Esophagus muscularis mucosa (tissue), 4 donors: Measurements from ENCODE around the gene C10orf88. TPM values are rescaled to one million over a fixed set of nuclear protein-coding genes. Genes with fewer than 3 reads are reported as not detected.
"Not testable (repeated sequence)": the region's sequence is repeated elsewhere in the genome, so short reads cannot be mapped to it uniquely, and the experiment has no call there.

Source experiments
- DNase-seq: peaks from one replicate; pipeline ENCODE4 v3.0.0-alpha.2; 2017; ENCODE audit errors: extremely low spot score
- H3K27ac ChIP-seq, 4 donors: fragments of 200-600 bp; sonication (generic); replicated peaks in 1 of 4; 1 replicate in 3 of 4; 2 replicates in 1 of 4; pipeline ENCODE4 v1.5.1; 2016 to 2019; ENCODE audit warnings: mild to moderate bottlenecking in 1 of 4
- H3K27me3 ChIP-seq, 4 donors: fragments of 200-600 bp; sonication (generic); one replicate each; pipeline versions ENCODE4 v1.5.1 to v1.6.0; 2016 to 2019
- H3K36me3 ChIP-seq, 4 donors: fragments of 200-600 bp; sonication (generic); one replicate each; pipeline ENCODE4 v1.5.1; 2016 to 2019
- H3K4me1 ChIP-seq, 4 donors: fragments of 200-600 bp; sonication (generic); one replicate each; pipeline ENCODE4 v1.5.1; 2016 to 2019
- H3K4me3 ChIP-seq, 4 donors: fragments of 200-600 bp; sonication (generic); 1 replicate in 2 of 4; 2 replicates in 2 of 4; pipeline ENCODE4 v1.5.1; 2016 to 2019; ENCODE audit warnings: mild to moderate bottlenecking in 4 of 4, moderate library complexity in 1 of 4
- H3K9me3 ChIP-seq, 4 donors: fragments of 200-600 bp; sonication (generic); 1 replicate in 3 of 4; 2 replicates in 1 of 4; pipeline ENCODE4 v1.5.1; 2016 to 2019
- EP300 ChIP-seq: sonication (generic); formaldehyde crosslinking; IDR thresholded peaks from one replicate; pipeline ENCODE4 v1.6.1; 2017; ENCODE audit warnings: antibody characterized with exemption
- POLR2A ChIP-seq: fragments of 450-650 bp; IDR thresholded peaks from one replicate; pipeline ENCODE4 v1.6.1; 2017; ENCODE audit warnings: antibody characterized with exemption, moderate library complexity, mild to moderate bottlenecking, low read depth
- POLR2AphosphoS5 ChIP-seq, 2 donors: sonication (generic); formaldehyde crosslinking; IDR thresholded peaks; one replicate each; pipeline ENCODE4 v1.6.1; 2017; ENCODE audit warnings: antibody characterized with exemption in 2 of 2
- WGBS: methylation state at CpG from one replicate; pipeline ENCODE4 v1.1.5; 2018; 5-methylcytosine and 5-hydroxymethylcytosine counted together
- intact Hi-C: fragments of 100-400 bp; cut with DNase I; formaldehyde crosslinking; loops from one replicate; pipeline ENCODE4 v1.15.1; 2023
- total RNA-seq, 4 donors: library from RNA; depleted of rRNA; stranded (reverse); fragments of >200 nt; gene quantifications; one replicate each; pipeline versions ENCODE4 v1.1.0 to v1.2.1, GENCODE V29; 2016
- TF ChIP-seq, protein P1 (sequence below), 3 experiments: fragments of 200-600 bp in 2 of 3; fragments of 450-650 bp in 1 of 3; sonication (generic) in 2 of 3; IDR thresholded peaks; one replicate each; pipeline ENCODE4 v1.5.1; 2017 to 2019; ENCODE audit warnings: antibody characterized with exemption in 3 of 3, mild to moderate bottlenecking in 2 of 3, moderate library complexity in 1 of 3

C10orf88 gene
- total RNA-seq, 4 donors from 2014 or later, result 5.5 to 7.3 (median 5.9) TPM

DNA sequence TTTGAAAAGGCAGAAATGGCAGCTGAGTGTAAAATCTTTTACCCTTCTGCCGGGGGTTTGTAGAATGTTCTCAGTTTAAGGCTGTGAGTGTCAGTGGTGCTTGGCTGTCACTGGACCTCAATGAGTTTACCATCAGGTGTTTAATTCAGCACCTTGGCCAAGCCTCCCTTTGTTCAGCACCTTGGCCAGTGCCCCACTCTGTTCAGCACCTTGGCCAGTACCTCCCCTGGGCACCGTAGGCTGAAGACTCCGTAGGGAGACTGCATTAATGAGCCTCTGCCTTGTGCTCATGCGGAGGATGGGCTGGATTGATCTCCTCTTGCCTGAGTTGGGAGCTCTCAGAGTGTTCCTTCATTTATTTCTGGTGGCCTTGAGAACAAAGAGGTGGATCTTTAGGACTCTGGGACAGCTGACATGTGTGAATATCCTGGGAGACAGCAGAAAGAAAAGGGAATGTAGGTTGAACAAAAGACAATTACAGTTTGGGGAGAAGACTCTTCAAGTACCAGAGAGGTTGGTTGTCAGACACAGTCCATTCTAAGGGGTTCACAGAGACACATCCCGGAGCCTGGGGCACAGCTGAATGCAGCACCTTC, 42.0 kb downstream of the C10orf88 start:
- Histone ChIP-seq H3K27me3 (peaks cover 0 to 7% (median 0%) of the 10 kb centered on the region in 4 donors), H3K4me1 (no peaks in the 10 kb centered on the region), H3K27ac (no peak overlapping the region), H3K9me3 (no peaks in the 10 kb centered on the region), H3K4me3 (no peak overlapping the region), H3K36me3 (no peaks in the 10 kb centered on the region)
- TF ChIP-seq EP300, result no peak
- no peak for TF ChIP-seq POLR2AphosphoS5 (IDR thresholded peaks at IDR 0.05)
- no peak for TF ChIP-seq POLR2A
- TF ChIP-seq, protein P1, sequence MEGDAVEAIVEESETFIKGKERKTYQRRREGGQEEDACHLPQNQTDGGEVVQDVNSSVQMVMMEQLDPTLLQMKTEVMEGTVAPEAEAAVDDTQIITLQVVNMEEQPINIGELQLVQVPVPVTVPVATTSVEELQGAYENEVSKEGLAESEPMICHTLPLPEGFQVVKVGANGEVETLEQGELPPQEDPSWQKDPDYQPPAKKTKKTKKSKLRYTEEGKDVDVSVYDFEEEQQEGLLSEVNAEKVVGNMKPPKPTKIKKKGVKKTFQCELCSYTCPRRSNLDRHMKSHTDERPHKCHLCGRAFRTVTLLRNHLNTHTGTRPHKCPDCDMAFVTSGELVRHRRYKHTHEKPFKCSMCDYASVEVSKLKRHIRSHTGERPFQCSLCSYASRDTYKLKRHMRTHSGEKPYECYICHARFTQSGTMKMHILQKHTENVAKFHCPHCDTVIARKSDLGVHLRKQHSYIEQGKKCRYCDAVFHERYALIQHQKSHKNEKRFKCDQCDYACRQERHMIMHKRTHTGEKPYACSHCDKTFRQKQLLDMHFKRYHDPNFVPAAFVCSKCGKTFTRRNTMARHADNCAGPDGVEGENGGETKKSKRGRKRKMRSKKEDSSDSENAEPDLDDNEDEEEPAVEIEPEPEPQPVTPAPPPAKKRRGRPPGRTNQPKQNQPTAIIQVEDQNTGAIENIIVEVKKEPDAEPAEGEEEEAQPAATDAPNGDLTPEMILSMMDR (IDR thresholded peaks at IDR 0.05), result no peak
- WGBS, result 26% methylated on average over 5 of the region's 5 CpGs
- intact Hi-C loops, result no loop called here
- no peak for DNase-seq

DNA sequence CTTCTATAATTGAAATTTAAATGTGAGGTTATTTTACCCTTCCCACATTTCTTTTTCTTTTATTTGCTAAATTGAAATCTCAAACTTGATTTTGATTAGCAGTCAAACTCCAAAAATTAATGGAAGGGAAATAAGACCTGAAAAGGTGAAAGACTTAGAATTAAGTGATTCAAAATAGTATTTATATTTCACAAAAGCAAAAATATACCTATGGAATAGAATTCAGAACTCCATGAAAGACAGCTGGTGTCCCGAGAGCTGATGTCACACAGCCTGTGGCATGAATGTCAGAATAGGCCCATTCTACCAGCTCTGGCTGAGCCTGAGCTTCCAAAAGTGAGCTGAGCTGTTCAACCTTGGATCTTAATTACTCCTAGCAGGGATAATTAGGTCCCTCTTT, 43.7 kb downstream of the C10orf88 start, which contains the start of gene FAM24A:
Gene FAM24A (plus strand): TSS at position 301 of the 400 bp plus-strand sequence. CDS start 1,025 bp downstream, outside the sequence.
- no peaks in the 10 kb centered on the region for H3K9me3 ChIP-seq
- WGBS, result 53% methylated on average over 1 of the region's 1 CpG
- no peak within 1 kb of the TSS for H3K4me3 ChIP-seq
- TF ChIP-seq EP300, result no peak
- TF ChIP-seq POLR2A, result no peak
- TF ChIP-seq, protein P1 (IDR thresholded peaks at IDR 0.05), result no peak
- no peak for TF ChIP-seq POLR2AphosphoS5 (IDR thresholded peaks at IDR 0.05)
- no peak within 1 kb of the TSS for H3K27ac ChIP-seq
- intact Hi-C loops, result no loop called here
- H3K36me3 ChIP-seq, result no peaks in the 10 kb centered on the region
- no peak for DNase-seq
- peaks cover 0 to 7% (median 0%) of the 10 kb centered on the region in 4 donors for H3K27me3 ChIP-seq
- no peaks in the 10 kb centered on the region for H3K4me1 ChIP-seq

DNA sequence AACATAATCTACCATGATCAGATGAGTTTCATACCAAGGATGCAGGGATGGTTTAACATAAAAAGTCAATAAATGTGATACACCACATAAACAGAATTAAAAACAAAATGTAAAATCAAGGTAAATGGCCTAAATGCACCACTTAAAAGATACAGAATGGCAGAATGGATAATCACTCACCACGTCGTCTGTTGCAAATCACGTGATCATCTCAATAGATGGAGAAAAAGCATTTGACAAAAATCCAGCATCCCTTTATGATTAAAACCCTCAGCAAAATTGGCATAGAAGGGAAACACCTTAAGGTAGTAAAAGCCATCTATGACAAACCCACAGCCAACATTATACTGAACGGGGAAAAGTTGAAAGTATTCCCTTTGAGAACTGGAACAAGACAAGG, 50.2 kb downstream of the C10orf88 start:
- WGBS, result 74% methylated on average over 4 of the region's 4 CpGs
- H3K4me3 ChIP-seq, intact Hi-C loops: not testable (repeated sequence)

GRCh38 chr10:122894261-122894944, 59.6 kb downstream of the C10orf88 start:
- Histone ChIP-seq H3K27ac (no peak overlapping the region), H3K4me3 (no peak overlapping the region), H3K27me3 (peaks cover 0 to 4% (median 0%) of the 10 kb centered on the region in 4 donors), H3K9me3 (no peaks in the 10 kb centered on the region), H3K4me1 (no peaks in the 10 kb centered on the region), H3K36me3 (no peaks in the 10 kb centered on the region)
- TF ChIP-seq EP300, result no peak
- TF ChIP-seq POLR2A, result no peak
- TF ChIP-seq, protein P1 (IDR thresholded peaks at IDR 0.05), result no peak
- no peak for TF ChIP-seq POLR2AphosphoS5 (IDR thresholded peaks at IDR 0.05)
- WGBS, result 87% methylated on average over 5 of the region's 5 CpGs
- intact Hi-C loops, result no loop called here
- no peak for DNase-seq

More for the DNA sequence above, 50.2 kb downstream of the C10orf88 start:
- not testable (repeated sequence) for H3K9me3 ChIP-seq, H3K4me1 ChIP-seq, H3K36me3 ChIP-seq, DNase-seq, H3K27ac ChIP-seq
- peaks cover 0 to 22% (median 0%) of the 10 kb centered on the region in 4 donors for H3K27me3 ChIP-seq

DNA sequence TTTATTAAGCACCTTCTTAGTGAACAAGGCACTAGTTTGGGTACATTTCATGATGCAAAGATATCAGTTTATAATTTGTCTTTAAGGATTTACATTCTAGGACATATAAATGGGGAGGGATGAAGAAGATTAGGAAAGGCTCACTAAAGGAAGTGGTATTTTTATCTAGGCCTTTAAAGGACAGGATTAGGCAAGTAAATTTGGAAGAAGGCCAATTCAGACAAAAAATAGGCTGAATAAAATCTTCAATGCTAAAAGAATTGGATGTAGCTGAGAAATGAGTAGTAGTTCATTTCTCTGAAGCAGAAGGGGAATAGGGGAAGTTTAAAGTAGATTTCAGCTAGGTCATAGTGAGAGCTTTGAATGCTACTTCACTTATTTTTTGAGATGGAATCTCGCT, 69.9 kb downstream of the C10orf88 start:
- Histone ChIP-seq H3K4me3 (no peak overlapping the region), H3K36me3 (no peaks in the 10 kb centered on the region), H3K27me3 (no peaks in the 10 kb centered on the region), H3K4me1 (peaks cover 10 to 12% (median 10%) of the 10 kb centered on the region in 4 donors), H3K27ac (no peak overlapping the region), H3K9me3 (no peaks in the 10 kb centered on the region)
- DNase-seq, result no peak
- TF ChIP-seq POLR2A (no peak), EP300 (no peak), POLR2AphosphoS5 (IDR thresholded peaks at IDR 0.05) (no peak)
- TF ChIP-seq, protein P1 (IDR thresholded peaks at IDR 0.05), result no peak
- WGBS, result 92% methylated on average over 1 of the region's 1 CpG
- intact Hi-C loops, result no loop called here
